Activated naive CD4-positive, alpha-beta T cell treated with anti-CD3 and anti-CD28 coated beads, Interleukin-2, amount 50 U/mL, for 72 hours (primary cell): Measurements from ENCODE around the gene TENM4. TPM values are rescaled to one million over a fixed set of nuclear protein-coding genes. Genes with fewer than 3 reads are reported as not detected.
"Not testable (repeated sequence)": the region's sequence is repeated elsewhere in the genome, so short reads cannot be mapped to it uniquely, and the experiment has no call there.

Source experiments
- ATAC-seq, 2 donors: fragments of 150-1000 bp; cut with Tn5 transposase; 2 replicates each; pipeline ENCODE4 v1.10.0; 2021; ENCODE audit warnings: mild to moderate bottlenecking in 2 of 2, moderate library complexity in 2 of 2
- DNase-seq, 2 donors: peaks; one replicate each; pipeline ENCODE4 v3.0.0; 2021 to 2022; ENCODE audit warnings: low spot score in 2 of 2
- H3K27ac Mint-ChIP-seq, 2 donors: one replicate each; pipeline ENCODE4 v1.8.0; 2022; ENCODE audit warnings: mild to moderate bottlenecking in 2 of 2, mixed read lengths in 2 of 2
- H3K36me3 Mint-ChIP-seq, 2 donors: one replicate each; pipeline ENCODE4 v1.8.0; 2022; ENCODE audit warnings: mixed read lengths in 2 of 2
- H3K9me3 Mint-ChIP-seq, 2 donors: one replicate each; pipeline ENCODE4 v1.8.0; 2022; ENCODE audit warnings: mixed read lengths in 2 of 2
- total RNA-seq, 2 donors: library from RNA; stranded (reverse); gene quantifications; one replicate each; pipeline ENCODE4 v1.2.3, GENCODE V29; 2022

Gene TENM4
- total RNA-seq, 2 donors from 2014 or later: not detected

DNA sequence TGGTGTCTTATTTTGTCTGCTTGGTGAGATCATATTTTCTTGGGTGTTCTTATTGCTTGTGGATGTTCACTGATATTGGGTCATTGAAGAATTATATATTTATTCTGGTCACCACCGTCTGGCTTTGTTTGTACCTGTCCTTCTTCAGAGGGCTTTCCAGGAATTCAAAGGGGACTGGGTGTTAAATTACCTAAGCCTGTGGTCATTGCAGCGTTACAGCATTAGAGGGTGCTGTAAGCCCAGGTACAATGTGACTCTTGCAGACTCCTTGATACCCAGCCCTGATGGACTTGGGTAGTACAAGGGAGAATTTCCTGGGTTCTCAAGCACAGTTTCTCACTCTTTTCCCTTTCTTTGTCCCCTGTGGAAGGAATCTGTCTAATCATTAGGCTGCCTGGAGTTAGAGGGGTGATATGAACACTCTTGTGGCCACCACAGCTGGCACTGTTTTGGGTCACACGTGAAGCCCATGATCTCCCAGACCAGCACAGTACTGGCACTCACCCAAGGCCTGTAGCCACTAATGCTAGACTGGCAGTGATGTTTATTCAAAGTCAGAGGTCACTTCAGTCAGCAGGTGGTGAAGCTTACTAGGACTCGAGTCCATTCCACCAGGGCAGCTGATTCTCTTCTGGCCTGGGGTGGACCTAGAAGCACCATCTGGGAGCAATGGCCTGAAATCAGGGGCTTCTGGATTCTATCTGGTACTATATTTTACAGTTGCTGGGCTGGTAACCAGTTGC is 810.1 kb downstream of the TENM4 start:
- ATAC-seq (no peak), DNase-seq (no peak)
- H3K9me3 Mint-ChIP-seq: peaks cover 23 to 35% of the 10 kb centered on the region in 2 donors
- peaks cover 18 to 27% of the 10 kb centered on the region in 2 donors for H3K36me3 Mint-ChIP-seq
- H3K27ac Mint-ChIP-seq: no peak overlapping the region

DNA sequence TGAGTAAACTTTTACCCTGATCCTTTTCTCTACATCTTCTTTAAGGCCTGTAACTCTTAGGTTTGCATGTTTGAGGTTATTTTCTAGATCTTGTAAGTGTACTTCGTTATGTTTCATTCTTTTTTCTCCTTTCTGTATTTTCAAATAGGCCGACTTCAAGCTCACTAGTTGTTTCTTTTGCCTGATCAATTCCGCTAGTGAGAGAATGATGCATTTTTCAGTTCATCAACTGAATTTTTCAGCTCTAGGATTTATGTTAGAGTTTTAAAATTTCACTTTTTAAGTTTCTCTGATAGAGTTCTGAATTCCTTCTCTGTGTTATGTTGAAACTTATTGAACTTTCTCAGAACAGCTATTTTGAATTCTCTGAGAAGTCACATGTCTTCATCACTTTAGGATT is 810.7 kb downstream of the TENM4 start:
- H3K36me3 Mint-ChIP-seq: peaks cover 18 to 27% of the 10 kb centered on the region in 2 donors
- H3K9me3 Mint-ChIP-seq: peaks cover 23 to 35% of the 10 kb centered on the region in 2 donors
- ATAC-seq (no peak), DNase-seq (no peak)
- H3K27ac Mint-ChIP-seq: no peak overlapping the region

DNA sequence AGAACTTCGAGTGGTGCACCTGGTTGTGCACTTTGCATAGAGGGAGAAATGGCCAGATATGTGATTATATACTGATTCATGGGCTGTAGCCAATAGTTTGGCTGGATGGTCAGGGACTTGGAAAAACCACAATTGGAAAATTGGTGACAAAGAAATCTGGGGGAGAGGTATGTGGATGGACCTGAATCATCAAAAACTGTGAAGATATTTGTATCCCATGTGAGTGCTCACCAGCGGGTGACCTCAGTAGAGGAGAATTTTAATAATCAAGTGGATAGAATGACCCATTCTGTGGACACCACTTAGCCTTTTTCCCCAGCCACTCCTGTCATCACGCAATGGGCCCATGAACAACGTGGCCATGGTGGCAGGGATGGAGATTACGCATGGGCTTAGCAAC is 818.2 kb downstream of the TENM4 start:
- ATAC-seq: no peak
- Mint-ChIP-seq H3K27ac (no peak overlapping the region), H3K36me3 (peaks cover 9 to 20% of the 10 kb centered on the region in 2 donors), H3K9me3 (peaks cover 12 to 29% of the 10 kb centered on the region in 2 donors)
- DNase-seq: no peak

DNA sequence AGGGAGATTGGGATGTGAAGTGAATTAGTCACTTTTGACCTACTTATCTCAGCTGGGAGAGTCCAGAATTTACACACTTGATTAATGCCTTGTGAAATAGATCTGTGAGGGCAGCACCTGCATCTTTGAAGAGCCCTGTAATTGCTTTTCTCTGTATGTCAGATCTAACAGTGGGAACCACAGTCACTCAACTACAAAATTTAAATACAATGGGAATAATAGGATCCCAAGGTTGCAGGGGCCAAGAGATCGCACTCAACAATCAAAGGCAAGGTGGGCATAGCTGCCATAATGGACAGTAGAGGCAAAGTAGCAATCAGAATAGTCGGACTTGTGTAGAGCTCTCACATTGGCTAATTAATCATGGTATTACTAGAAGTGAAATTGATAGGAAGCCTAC is 820.7 kb downstream of the TENM4 start:
- no peak for DNase-seq
- ATAC-seq: no peak
- Mint-ChIP-seq H3K9me3 (peaks cover 9 to 25% of the 10 kb centered on the region in 2 donors), H3K36me3 (peaks cover 9 to 20% of the 10 kb centered on the region in 2 donors), H3K27ac (no peak overlapping the region)

DNA sequence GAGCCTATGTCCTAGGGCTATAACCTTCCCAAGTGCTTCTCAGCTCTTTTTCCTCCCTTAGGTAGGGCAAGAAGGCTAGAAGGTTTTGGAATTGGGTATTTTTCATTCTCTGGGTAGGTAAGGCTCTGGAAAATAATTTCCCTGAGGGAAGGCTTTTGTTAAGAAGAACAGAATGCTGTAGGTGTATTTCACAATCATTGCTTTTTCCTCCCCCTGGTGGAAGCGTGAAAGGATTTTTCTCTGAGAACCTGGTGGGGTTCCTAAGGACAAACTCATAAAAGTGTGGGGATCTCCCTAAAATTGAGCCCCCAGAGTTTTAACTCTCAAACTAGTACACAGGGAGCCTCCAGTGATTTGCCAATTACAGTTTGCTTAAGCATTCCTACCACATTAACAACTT is 825.1 kb downstream of the TENM4 start:
- peaks cover 9 to 23% of the 10 kb centered on the region in 2 donors for H3K9me3 Mint-ChIP-seq
- H3K36me3 Mint-ChIP-seq: peaks cover 9 to 13% of the 10 kb centered on the region in 2 donors
- no peak overlapping the region for H3K27ac Mint-ChIP-seq
- DNase-seq (no peak), ATAC-seq (no peak)

DNA sequence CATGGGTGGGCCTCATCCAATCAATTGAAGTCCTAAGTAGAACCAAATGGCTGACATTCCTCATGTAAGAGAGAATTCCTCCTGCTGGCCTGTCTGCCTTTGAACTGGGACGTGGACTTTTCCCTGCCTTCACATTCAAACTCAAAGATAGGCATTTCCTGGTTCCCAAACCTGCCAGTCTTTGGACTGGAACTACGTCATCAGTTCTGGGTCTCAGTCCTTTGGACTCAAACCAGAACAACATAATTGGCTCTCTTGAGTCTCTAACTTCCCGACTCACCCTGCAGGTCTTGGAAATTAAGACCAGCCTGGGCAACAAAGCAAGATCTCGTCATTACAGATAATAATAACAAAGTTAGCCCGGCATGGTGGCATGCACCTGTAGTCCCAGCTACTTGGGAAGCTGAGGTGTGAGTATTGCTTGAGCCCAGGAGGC is 827.4 kb downstream of the TENM4 start:
- ATAC-seq: no peak
- no peak overlapping the region for H3K27ac Mint-ChIP-seq
- DNase-seq: no peak
- peaks cover 0 to 6% of the 10 kb centered on the region in 2 donors for H3K9me3 Mint-ChIP-seq
- no peaks in the 10 kb centered on the region for H3K36me3 Mint-ChIP-seq

DNA sequence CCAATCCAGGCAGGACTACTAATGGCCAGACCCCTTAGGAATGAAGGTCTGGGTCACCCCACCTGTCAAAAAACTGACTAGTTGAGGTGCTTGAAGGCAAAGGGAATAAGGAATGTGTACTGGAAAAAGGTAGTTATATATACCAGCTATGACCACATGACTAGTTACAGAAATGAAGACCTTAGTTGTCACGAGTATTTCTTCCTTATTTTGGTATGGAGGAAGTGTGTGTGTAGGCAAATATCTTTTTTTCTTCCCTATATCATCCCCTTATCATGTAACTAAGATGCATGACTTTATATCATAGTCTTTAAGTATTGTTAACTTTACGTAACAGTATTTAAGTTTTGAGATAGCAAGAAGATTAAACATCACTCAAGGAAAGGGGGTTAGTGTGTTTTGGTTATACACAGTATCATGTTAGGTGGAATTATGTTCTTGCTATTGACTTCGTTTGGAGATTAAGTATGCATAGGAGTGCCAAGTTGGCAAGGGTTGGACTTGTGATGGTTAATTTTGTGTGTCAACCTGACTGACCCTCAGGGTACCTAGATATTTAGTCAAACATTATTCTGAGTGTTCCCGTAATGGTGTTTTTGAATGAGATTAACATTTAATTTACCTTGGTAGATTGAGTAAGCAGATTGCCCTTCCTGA is 828.0 kb downstream of the TENM4 start:
- no peak overlapping the region for H3K27ac Mint-ChIP-seq
- peaks cover 0 to 6% of the 10 kb centered on the region in 2 donors for H3K9me3 Mint-ChIP-seq
- no peak for DNase-seq
- H3K36me3 Mint-ChIP-seq: no peaks in the 10 kb centered on the region
- ATAC-seq: no peak

DNA sequence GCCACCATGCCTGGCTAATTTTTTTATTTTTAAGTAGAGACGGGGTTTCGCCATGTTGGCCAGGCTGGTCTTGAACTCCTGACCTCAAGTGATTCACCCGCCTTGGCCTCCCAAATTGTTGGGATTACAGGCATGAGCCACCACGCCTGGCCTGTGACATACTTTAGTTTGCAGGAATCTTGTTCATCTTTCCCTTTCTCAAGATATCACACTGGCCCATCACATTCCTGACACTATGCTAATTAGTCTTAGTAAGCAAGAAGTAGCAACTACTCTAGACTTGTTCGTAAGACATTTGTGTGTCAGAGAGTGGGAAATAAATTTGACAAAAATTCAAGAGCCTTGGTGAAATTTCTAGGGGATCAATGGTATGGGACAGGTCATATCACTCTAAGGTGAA is 831.5 kb downstream of the TENM4 start:
- not testable (repeated sequence) for H3K9me3 Mint-ChIP-seq, ATAC-seq, H3K36me3 Mint-ChIP-seq, DNase-seq, H3K27ac Mint-ChIP-seq

DNA sequence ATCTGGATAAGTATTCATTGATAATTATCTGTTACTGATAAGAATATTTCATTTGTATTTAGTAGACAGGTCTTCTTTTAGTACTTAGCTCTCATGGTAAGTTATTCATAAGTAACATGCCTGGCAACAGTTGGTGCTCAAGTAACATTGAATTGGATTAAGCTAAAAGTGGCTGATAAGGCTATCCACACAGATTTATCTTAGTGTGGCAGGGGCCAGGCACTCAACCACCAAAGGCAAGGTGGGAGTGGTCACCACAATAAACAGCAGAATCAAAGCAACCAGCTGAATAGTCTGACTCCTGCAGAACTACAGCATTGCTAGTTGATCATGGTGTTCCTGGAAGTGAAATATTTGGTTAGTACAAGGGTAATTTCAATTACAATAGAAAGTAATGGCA is 833.1 kb downstream of the TENM4 start:
- Mint-ChIP-seq H3K36me3 (no peaks in the 10 kb centered on the region), H3K27ac (no peak overlapping the region), H3K9me3 (no peaks in the 10 kb centered on the region)
- no peak for ATAC-seq
- DNase-seq: no peak

DNA sequence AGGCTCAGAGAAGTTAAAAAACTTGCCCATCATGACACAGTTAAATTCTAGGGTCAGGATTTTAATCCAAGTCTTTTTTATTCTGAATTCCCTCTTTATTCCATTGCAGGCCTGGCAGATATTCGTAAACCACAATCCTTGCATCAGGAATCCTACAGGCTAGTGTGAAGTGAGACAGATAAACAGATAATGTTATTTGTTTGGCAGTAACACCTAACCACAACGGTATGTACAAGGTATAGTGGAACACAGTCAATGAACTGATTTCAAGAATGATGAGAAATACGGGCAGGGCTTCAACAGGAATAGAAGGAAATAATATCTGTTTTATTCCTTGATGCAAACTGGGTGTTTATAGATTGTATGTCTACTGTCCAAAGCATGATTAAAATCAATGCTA is 834.2 kb downstream of the TENM4 start:
- Mint-ChIP-seq H3K27ac (no peak overlapping the region), H3K9me3 (no peaks in the 10 kb centered on the region), H3K36me3 (no peaks in the 10 kb centered on the region)
- DNase-seq: no peak
- no peak for ATAC-seq

DNA sequence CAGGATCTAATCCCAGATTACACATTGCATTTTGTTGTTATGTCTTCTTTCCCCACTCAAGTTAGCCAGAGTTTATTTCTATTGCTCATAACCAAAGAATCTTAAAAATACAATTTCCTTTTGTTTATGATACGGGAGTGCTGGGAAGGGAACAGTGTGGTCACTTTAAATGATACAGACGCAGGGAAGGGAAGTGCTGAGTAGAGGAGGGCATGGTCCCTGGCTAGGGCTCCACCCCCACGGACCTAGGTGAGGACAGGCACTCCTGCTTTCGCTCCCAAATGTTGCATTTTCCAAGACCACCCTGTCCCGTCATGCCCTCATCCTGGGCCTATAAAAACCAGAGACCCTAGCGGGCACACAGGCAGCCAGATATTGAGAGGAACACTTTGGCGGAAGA is 835.5 kb downstream of the TENM4 start:
- Mint-ChIP-seq H3K36me3 (no peaks in the 10 kb centered on the region), H3K27ac (no peak overlapping the region), H3K9me3 (no peaks in the 10 kb centered on the region)
- ATAC-seq (no peak), DNase-seq (no peak)

DNA sequence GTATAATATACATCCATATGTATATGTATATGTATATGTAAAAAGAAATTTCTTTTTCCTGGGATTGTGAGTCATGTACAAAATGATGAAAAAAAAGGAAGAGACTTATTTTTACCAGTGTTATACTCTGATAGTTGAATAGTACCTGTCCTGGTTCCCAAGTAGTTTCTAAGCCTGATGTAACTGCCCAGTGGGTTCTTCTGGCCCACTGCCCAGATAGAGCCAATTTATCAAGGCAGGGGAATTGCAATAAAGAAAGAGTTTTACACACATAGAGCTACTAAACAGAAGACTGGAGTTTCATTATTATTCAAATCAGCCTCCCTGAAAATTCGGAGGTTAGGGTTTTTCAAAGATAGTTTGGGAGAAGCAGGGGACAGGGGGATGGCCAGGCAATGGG is 837.0 kb downstream of the TENM4 start:
- ATAC-seq (no peak), DNase-seq (no peak)
- H3K36me3 Mint-ChIP-seq: no peaks in the 10 kb centered on the region
- no peaks in the 10 kb centered on the region for H3K9me3 Mint-ChIP-seq
- no peak overlapping the region for H3K27ac Mint-ChIP-seq
